HG03135 (cell line): ENCODE results near the gene DDX52.
A peak's percentile ranks its signal among the peaks of the same experiment; 100 is the strongest.
"Not testable (repeated sequence)": the region's sequence is repeated elsewhere in the genome, so short reads cannot be mapped to it uniquely, and the experiment has no call there.

Experiments used
- ATAC-seq: cut with Tn5 transposase; IDR thresholded peaks from one replicate; pipeline ENCODE4 v1.9.1; 2021; ENCODE audit warnings: mild to moderate bottlenecking, moderate library complexity; ENCODE audit not compliant: unreplicated experiment

Gene DDX52, protein sequence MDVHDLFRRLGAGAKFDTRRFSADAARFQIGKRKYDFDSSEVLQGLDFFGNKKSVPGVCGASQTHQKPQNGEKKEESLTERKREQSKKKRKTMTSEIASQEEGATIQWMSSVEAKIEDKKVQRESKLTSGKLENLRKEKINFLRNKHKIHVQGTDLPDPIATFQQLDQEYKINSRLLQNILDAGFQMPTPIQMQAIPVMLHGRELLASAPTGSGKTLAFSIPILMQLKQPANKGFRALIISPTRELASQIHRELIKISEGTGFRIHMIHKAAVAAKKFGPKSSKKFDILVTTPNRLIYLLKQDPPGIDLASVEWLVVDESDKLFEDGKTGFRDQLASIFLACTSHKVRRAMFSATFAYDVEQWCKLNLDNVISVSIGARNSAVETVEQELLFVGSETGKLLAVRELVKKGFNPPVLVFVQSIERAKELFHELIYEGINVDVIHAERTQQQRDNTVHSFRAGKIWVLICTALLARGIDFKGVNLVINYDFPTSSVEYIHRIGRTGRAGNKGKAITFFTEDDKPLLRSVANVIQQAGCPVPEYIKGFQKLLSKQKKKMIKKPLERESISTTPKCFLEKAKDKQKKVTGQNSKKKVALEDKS

DNA sequence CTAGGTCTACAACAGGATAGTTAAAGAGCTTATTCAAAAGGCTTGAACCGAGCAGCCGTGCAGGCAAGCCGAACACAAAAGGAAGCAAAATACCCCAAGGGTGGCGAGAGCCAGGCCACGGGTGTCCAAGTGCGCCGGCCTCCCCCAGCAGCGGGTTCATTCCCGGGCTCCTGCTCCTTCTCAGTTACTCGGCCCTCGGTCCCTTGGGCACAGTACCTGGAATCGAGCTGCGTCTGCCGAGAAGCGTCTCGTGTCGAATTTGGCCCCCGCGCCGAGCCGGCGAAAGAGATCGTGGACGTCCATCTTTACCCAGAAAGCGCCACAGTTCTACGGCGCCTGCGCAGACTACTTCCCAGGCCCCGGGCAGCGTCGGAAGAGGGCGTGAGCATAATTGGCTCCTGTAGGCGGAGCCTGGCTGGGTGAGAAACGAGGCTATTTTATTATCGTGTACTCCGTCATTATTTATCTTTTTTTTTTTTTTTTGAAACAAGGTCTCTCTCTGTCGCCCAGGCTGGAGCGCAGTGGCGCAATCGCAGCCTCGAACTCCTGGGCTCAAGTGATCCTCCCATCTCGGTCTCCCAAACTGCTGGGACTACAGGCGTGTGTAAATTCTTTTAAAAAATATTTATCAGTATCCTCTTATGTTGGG, at the start of gene DDX52:
DDX52 (minus strand) TSS at position 329 of the 649 bp plus-strand sequence; CDS start at position 303, 26 bp downstream.
- ATAC-seq = peak; percentile 78

DNA sequence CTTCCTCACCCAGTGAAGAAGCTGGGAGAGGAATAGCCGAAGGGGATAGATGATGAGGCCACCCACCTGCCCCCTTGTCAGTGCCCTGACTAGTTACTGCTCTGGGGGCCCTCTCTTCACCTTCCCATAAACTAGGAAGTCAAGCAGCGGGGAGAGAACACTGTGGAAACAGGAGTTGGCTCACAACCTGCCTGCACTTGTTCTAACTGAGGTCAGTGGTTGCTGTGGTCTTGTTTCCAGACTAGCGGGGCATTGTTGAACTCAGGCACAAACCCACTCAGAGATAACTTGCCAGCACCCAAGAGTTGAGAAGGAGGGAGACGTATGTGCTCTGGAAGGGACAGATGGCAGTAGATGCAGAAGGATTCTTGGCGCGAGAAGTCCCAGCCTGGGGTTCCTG, 48.6 kb upstream of the DDX52 start:
- no peak for ATAC-seq

DNA sequence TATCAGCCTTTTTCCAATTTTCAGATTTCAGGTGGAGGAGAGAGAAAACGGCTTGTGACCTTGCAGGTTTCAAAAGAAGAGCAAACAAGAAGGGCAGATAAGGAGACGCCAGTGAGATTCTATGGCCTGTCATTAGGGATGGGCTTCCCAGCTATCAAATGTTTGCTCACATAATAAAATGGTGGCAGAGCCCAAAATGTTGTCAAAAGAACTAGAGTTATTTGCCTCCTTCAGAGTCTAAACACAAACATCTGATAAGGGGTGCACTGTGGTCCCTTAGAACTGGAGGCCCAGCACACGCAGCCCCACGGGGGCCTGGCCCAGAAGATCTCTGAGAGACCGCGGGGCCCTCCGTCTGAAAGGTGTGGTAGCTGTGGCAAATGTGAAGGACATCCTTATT, 46.1 kb upstream of the DDX52 start:
- ATAC-seq = no peak

DNA sequence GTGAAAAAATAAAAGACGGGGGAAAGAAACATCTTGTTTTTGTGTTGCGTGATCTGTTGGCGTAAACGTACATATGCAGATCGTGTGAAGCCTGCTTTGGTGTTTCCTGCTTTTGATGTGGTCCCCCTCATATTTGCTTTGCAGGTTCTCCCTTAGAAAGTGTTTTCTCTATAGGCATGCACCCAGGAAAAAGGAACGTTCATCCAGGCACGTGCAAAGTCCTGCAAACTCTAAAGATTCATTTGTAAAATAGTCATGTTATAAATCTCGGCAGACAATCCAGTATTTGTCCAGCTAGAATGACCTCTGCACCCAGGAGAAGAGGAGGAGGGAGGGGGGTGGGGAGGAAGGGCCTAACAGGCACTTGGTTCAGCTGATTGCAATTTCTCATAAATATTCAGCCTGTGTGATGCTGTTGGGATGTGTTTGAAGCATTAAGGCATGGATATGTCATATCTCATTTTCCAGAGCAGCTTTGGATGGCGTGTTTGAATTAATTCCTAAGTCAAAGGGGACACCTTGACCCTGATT, 40.3 kb upstream of the DDX52 start:
- no peak for ATAC-seq

DNA sequence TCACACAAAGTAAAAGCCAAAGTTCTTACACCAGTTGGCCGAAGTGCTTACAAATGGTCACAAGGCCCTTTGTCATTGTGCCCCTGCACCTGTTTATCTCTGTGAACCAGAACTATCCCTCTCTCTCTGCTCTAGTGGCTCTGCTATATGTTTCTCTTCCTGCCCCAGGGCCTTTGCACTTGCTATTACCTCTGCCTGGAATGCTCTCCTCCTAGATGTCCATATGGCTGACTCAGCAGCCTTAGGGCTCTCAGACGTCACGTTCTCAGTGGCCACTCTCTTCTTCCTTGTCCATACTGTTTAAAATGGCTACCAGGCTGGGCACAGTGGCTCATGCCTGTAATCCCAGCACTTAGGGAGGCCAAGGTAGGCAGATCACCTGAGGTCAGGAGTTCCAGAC, 38.8 kb upstream of the DDX52 start:
- no peak for ATAC-seq

DNA sequence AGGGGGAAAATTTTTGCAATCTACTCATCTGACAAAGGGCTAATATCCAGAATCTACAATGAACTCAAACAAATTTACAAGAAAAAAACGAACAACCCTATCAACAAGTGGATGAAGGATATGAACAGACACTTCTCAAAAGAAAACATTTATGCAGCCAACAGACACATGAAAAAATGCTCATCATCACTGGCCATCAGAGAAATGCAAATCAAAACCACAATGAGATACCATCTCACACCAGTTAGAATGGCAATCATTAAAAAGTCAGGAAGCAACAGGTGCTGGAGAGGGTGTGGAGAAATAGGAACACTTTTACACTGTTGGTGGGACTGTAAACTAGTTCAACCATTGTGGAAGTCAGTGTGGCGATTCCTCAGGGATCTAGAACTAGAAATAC, 36.7 kb upstream of the DDX52 start:
- not testable (repeated sequence) for ATAC-seq

DNA sequence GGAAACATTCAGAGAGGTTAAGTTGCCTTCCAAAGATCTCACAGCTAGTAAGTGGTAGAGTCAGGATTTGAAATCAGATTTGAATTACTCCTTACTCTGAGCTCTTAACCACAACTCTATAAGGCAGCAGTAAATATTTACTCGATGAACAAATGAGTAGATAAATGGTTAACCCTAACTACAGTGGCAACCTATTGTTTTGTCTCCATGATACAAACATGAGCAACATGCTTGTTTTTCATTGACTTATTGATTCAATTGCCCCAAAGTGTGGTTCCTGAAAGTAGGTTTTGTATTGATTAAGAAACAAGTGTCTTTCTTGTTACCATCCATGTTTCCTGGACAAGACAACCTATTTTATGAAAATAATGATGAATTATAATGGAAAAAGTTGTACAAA, 34.8 kb upstream of the DDX52 start:
- no peak for ATAC-seq

DNA sequence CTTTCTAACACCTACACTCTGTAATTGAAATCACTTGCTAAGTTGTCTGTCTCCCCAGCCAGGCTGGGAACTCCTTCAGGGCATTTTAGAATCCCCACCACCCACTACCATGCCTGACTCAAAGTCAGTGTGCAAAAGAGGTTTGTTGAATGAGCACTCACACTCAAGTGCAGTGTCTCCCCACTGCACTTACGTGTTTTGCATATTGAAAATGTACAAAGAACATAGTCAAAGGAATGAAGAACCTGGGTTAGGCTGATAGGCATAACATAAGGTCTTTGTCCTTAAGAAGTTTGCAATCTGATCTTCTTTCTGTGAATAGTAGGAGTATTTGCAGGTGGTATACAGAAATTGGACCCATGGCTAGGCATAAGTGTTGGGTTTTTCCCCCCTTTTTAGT, 33.8 kb upstream of the DDX52 start:
- no peak for ATAC-seq

DNA sequence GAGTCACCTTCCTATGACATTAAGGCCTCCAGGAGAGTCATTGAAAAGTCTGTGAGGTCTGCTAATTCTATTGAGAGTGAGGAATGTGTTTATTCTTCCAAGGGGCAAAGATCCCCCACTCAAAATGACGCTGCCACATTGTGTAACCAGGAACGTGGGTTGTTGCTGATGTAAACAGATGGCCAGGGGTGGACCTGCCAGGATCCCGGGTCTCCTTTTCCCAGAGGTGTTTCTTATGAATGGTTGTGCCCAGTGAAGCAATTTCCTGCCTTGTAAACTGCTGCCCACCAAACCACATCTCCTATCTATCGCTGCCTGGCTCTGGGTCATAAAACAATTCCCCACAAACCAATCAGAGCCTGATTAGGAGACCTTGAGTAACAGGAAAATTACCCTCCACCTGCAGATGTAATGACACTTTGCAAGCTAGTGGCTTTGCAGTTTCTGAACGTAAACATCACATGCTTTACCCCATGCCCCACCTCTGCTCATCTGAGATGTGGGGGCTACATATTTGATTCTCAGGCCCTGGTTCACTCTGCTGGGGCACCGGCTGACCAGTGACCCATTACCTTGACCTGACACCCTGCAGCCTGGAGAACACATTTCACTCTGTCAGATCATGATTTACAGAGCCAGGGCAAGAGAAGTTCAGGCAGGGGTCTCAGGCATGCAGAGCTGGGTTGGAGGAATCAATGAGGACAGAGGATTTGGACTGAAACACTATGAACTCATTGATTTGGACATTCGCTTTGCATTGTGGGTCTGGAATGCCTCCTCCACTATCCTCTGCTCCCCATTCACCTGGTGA, 33.1 kb upstream of the DDX52 start:
- no peak for ATAC-seq

DNA sequence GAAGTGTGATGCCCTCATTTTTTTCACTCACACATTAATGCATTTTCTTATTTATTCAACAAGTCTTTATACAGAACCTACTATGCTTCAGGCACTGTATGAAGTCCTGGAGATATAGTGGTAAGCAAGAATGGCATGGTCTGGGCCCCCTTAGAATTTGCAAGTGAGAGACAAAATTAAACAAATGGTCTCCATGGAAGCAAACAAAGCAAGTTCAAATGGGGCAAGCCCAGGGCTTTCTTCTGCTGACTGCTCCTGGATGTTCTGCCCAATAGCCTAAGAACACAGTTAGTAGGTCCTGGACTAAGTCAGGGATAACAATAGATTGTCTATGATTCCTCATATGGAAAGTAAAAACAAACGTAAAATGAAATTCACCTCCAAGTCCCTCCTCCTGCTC, 31.3 kb upstream of the DDX52 start:
- ATAC-seq = no peak

DNA sequence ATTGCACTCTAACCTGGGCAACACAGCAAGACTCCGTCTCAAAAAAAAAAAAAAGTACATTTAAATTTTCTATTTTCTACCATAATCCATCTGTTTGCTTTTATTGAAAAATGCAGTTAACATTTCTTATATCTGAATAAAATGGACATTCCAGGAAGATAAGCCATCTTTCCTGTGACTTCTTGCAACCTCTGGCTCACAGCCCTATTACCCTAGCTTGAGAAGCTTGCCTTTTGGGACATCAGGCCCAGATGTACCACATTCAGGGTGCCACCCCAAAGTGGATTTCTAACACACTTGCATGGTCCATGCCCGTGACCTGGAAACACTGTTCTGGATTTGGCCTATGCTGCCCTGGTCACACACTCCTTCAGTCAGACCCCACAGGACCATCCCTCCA, 30.1 kb upstream of the DDX52 start:
- no peak for ATAC-seq

DNA sequence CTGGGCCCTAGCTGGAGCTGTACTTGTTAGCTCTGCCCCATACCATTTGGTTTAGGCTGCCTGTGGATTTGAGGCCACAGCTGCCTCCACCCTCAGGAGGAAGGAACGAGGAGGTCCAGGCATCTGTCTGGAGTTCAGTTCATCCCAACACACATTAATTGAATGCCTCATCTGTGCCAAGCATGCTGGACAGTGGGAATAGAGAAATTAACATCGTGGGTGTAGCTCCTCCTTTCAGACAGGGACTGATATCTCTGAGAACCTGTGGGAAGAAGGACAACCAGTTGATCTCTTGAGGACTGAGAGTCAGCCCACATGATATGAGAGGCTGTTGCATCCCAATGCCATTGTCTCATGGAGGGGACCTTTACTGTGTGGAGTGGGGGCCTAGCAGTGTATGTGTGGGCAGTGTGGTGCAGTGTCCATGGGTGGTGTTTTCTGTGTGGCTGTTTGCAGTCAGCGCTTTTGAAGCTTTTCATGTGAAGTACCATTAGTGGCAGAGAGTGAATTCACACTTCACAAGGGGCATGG, 29.4 kb upstream of the DDX52 start:
- no peak for ATAC-seq

DNA sequence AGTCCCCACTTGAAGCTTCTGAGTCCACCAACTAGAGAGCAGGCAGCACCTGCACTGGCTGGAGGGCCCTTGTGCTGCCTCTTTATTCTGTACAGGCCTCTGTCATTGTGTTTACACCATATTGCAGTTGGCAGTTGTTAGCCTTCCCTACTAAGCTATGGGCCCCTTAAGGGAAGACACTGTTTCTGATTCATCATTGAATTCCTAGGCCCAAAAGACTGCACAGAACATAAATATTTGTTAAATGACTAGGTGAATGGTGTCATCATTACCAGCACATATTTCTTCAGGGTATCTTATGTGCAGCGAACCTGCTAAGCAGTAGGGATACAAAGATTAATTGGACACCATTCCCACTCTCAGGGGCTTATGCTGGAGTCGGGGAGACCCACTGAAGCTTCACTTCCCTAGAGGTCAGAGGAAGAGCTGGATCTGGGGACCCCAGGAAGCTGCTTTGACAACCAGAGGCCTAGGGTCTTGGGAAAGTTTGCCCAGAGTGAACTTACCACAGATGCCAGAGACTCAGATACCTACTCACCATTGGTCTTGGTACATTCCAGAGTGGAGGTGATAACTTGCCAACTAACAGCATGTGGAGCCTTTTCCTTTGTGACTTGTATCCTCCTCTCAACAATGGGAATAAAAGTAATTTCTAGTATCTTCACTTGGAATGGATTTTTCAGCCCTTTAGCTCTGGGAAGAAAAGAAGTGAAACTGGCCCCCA, 28.7 kb upstream of the DDX52 start:
- no peak for ATAC-seq

DNA sequence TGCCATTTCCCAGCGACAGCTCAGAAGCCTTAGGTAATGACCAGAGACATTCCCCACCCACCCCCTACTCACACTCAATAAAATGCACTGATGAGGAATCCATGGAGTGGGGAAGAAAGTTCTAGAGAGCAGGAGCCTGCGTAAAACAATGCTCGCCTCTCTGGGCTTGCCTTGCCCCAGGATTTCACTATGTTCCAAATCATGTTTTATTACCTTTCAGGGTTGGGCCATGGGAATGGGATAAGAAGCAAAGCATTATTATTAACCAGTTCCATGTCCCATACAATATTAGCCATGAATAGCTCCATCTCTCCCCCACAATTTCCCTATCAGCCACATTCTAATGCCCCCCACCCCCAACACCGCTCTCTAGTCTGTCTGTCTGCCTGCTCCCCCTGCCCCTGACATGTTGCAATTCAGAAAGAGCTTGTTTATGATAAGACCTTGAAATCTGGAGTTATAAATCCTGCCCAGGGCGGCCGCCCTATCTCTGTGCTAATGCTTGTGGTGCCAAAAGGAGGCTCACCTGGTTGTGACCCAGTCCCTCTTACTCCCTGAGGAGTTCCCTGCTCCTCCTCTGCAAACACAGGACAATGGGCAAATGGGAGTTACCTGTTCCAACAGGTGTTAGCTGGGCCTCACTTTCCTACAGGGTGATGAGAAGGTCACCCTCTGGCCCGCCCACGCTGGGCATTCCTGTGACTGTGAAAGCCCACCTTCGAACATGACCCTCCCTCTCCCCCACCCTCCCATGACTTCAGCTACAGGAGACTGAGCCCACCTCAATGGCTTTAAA, 28.0 kb upstream of the DDX52 start:
- no peak for ATAC-seq

DNA sequence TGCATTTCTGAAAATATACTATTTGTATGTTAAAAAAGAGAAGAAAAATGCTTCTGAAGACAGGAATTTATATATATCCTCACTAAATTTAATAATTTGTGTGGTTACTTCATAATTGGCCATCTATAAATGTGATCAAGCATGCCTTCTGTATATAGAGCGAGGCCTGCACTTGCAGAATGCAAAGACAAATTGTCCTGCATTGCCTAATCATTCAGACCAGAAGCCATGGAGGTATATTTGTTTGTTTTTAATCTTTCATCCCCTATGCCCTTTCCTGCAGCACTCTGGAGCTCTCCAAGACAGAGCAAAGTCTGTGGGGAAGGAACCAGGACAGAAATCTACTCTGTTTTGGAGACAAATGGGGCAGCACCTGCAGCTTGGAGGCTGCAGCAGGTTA, 23.8 kb upstream of the DDX52 start:
- ATAC-seq = no peak

DNA sequence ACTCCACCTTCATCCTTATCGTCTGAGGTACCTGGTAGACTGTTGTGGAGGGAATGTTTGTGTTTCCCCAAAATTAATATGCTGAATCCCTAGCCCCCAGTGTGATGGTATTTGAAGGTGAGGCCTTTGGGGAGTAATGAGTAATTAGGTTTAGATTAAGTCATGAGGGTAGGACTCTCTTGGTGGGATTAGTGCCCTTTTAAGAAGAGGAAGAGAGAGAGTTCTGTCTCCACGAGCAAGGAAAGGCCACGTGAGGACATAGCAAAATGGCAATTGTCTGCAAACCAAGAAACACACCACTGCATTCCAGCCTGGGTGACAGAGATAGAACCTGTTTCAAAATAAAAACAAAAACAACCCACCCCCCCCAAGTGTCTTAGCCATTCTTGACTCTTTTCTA, 21.0 kb upstream of the DDX52 start:
- no peak for ATAC-seq

DNA sequence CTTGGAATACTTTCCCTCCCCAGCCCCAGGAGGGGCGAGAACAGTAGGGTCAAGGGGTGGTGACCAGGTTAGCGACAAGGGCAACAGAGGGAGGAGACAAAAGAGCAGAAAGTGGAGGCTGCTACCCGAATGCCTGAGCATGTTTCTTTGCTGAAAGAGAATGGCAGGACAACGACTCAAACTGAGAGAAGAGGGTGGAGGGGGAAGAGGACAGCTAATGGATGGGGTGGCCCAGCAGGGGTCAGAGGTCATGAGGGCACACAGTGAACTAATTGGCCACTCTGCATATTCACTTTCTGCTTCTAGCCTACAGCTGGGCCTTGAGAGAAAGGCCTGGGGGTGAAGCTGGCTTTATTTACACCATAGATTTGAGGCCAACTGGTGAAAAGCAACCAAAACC, 19.1 kb upstream of the DDX52 start:
- no peak for ATAC-seq

DNA sequence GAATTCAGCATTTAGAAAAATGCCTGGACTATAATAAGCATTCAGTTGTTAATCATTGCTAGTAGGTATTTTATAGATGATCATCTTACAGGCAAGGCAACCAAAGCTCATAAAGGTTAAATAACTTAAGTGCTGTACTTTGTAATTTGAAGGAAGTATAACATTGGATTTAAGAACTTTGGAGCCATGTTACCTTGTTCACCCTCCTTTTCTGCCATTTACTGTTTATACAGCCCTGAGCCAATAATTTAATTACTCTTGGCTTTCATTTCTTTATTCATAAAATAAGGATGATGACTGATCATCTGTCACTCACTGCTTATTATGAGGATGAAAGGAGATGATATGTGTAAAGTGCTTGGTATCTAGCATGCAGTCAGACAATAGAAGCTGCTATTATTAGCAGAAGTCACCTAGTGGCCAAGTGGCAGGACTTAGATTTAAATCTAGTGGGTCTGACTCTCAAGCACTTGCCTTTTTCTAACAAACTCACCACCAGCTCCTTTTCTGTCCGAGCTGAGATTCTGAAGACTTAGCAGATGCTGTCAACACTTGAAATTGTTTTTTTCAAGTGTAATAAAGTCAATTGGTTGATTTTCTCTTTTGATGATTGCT, 18.3 kb upstream of the DDX52 start:
- ATAC-seq = no peak

DNA sequence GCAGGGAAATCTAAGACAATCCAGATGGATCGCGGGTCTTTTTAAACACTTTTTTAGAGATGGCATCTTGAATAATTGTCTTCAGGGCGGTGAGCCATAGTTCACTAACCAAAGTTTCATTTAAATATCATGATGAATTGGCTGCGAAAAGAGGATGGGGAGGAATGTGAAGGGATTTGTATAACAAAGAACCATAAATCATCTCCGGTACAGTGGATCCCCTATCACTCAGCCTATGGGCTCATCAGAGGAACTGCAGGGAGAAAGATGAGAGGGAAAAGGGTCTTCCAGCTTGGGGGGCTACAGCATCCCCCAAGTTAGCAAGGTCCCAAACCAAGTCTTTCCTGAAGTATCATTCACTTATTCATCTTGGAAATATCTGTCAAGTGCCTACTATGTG, 16.7 kb upstream of the DDX52 start:
- no peak for ATAC-seq
